NT2/D1 (cell line): ENCODE data around the gene KLHL29.

Experiments used
- DNase-seq: peaks from one replicate; pipeline ENCODE4 v3.0.0-alpha.2; 2011; ENCODE audit warnings: low read depth, low spot score
- H3K27me3 ChIP-seq: 2 replicates; pipeline ENCODE4 v1.6.0; 2011; ENCODE audit warnings: mild to moderate bottlenecking; ENCODE audit not compliant: insufficient read length, insufficient read depth
- H3K36me3 ChIP-seq: 2 replicates; pipeline ENCODE4 v1.6.1; 2011; ENCODE audit warnings: mild to moderate bottlenecking, low read length, mixed read lengths; ENCODE audit not compliant: insufficient read depth, insufficient read length
- H3K4me1 ChIP-seq: 2 replicates; pipeline ENCODE4 v1.5.1; 2011; ENCODE audit not compliant: insufficient read depth, insufficient read length
- H3K4me3 ChIP-seq: 2 replicates; pipeline ENCODE4 v1.5.1; 2011; ENCODE audit warnings: low read depth; ENCODE audit not compliant: insufficient read length
- H3K9ac ChIP-seq: 2 replicates; pipeline ENCODE4 v1.6.0; 2011; ENCODE audit warnings: low read depth; ENCODE audit not compliant: insufficient read length
- H3K9me3 ChIP-seq: 2 replicates; pipeline ENCODE4 v1.5.1; 2011; ENCODE audit warnings: mild to moderate bottlenecking, low read length; ENCODE audit not compliant: insufficient read depth
- SUZ12 ChIP-seq: IDR thresholded peaks from 2 replicates; pipeline ENCODE4 v1.6.1; 2011; ENCODE audit not compliant: insufficient read length, insufficient read depth; ENCODE audit errors: extremely low read depth
- YY1 ChIP-seq: IDR thresholded peaks from 2 replicates; pipeline ENCODE4 v1.6.1; 2011; ENCODE audit not compliant: insufficient read length, insufficient read depth
- ZNF274 ChIP-seq: IDR thresholded peaks from 2 replicates; pipeline ENCODE4 v1.6.1; 2011; ENCODE audit warnings: mild to moderate bottlenecking, low read depth, low read length

Gene KLHL29

GRCh38 chr2:23538566-23538965, 153.6 kb downstream of the KLHL29 start:
- H3K36me3 ChIP-seq = no peaks in the 10 kb centered on the region
- peaks cover 13% of the 10 kb centered on the region for H3K4me1 ChIP-seq
- H3K4me3 ChIP-seq = no peak overlapping the region
- no peaks in the 10 kb centered on the region for H3K9me3 ChIP-seq
- TF ChIP-seq YY1 (no peak), SUZ12 (no peak), ZNF274 (no peak)
- DNase-seq = no peak
- H3K9ac ChIP-seq = no peak overlapping the region
- H3K27me3 ChIP-seq = no peaks in the 10 kb centered on the region

- TF ChIP-seq YY1 (no peak), ZNF274 (no peak), SUZ12 (no peak)
- no peaks in the 10 kb centered on the region for H3K9me3 ChIP-seq
- H3K4me3 ChIP-seq = no peak overlapping the region
- H3K27me3 ChIP-seq = no peaks in the 10 kb centered on the region
- H3K36me3 ChIP-seq = no peaks in the 10 kb centered on the region
- no peak overlapping the region for H3K9ac ChIP-seq
- H3K4me1 ChIP-seq = peaks cover 16% of the 10 kb centered on the region
- DNase-seq = no peak
These were observed 155.9 kb downstream of the KLHL29 start for GRCh38 chr2:23540804-23541360.

GRCh38 chr2:23541503-23542229, 156.7 kb downstream of the KLHL29 start:
- Histone ChIP-seq H3K36me3 (no peaks in the 10 kb centered on the region), H3K4me3 (no peak overlapping the region), H3K4me1 (peaks cover 14% of the 10 kb centered on the region), H3K27me3 (no peaks in the 10 kb centered on the region), H3K9ac (no peak overlapping the region), H3K9me3 (no peaks in the 10 kb centered on the region)
- no peak for DNase-seq
- no peak for TF ChIP-seq SUZ12
- TF ChIP-seq YY1 = no peak
- TF ChIP-seq ZNF274 = no peak

- no peaks in the 10 kb centered on the region for H3K9me3 ChIP-seq
- no peak overlapping the region for H3K4me3 ChIP-seq
- H3K9ac ChIP-seq = no peak overlapping the region
- H3K4me1 ChIP-seq = peaks cover 14% of the 10 kb centered on the region
- DNase-seq = no peak
- H3K36me3 ChIP-seq = no peaks in the 10 kb centered on the region
- no peaks in the 10 kb centered on the region for H3K27me3 ChIP-seq
- TF ChIP-seq SUZ12 (no peak), YY1 (no peak), ZNF274 (no peak)
These were observed 157.3 kb downstream of the KLHL29 start for GRCh38 chr2:23542230-23542789.

- no peaks in the 10 kb centered on the region for H3K36me3 ChIP-seq
- H3K4me1 ChIP-seq = peaks cover 14% of the 10 kb centered on the region
- H3K9ac ChIP-seq = no peak overlapping the region
- no peaks in the 10 kb centered on the region for H3K9me3 ChIP-seq
- TF ChIP-seq SUZ12 = no peak
- TF ChIP-seq ZNF274 = no peak
- no peak for TF ChIP-seq YY1
- no peak for DNase-seq
- no peaks in the 10 kb centered on the region for H3K27me3 ChIP-seq
- no peak overlapping the region for H3K4me3 ChIP-seq
These were observed 158.3 kb downstream of the KLHL29 start for GRCh38 chr2:23543302-23543701.

GRCh38 chr2:23543728-23544127, 158.7 kb downstream of the KLHL29 start:
- DNase-seq = no peak
- Histone ChIP-seq H3K9ac (no peak overlapping the region), H3K4me3 (no peak overlapping the region), H3K4me1 (peaks cover 12% of the 10 kb centered on the region), H3K27me3 (no peaks in the 10 kb centered on the region), H3K36me3 (no peaks in the 10 kb centered on the region), H3K9me3 (no peaks in the 10 kb centered on the region)
- TF ChIP-seq YY1 (no peak), ZNF274 (no peak), SUZ12 (no peak)

GRCh38 chr2:23544589-23545295, 159.8 kb downstream of the KLHL29 start:
- Histone ChIP-seq H3K4me1 (peaks cover 15% of the 10 kb centered on the region), H3K4me3 (no peak overlapping the region), H3K9me3 (no peaks in the 10 kb centered on the region), H3K9ac (no peak overlapping the region), H3K36me3 (no peaks in the 10 kb centered on the region), H3K27me3 (no peaks in the 10 kb centered on the region)
- no peak for TF ChIP-seq SUZ12
- no peak for TF ChIP-seq YY1
- no peak for TF ChIP-seq ZNF274
- no peak for DNase-seq
